Progenitor cell of endocrine pancreas (in vitro differentiated cells): Measurements from ENCODE around the gene BRF1. TPM values are rescaled to one million over a fixed set of nuclear protein-coding genes. Genes with fewer than 3 reads are reported as not detected.

Experiments used
- DNase-seq: peaks from one replicate; pipeline ENCODE4 v3.0.0; 2021; ENCODE audit warnings: low spot score; ENCODE audit not compliant: unreplicated experiment
- H3K27ac Mint-ChIP-seq: 2 replicates; pipeline ENCODE4 v1.8.0; 2021; ENCODE audit warnings: mild to moderate bottlenecking, moderate library complexity, mixed read lengths
- H3K27me3 Mint-ChIP-seq: 2 replicates; pipeline ENCODE4 v1.8.0; 2021; ENCODE audit warnings: mixed read lengths
- H3K36me3 Mint-ChIP-seq: 2 replicates; pipeline ENCODE4 v1.8.0; 2022; ENCODE audit warnings: mixed read lengths; ENCODE audit not compliant: insufficient read depth
- H3K4me1 Mint-ChIP-seq: 2 replicates; pipeline ENCODE4 v1.8.0; 2021; ENCODE audit warnings: low read depth, mixed read lengths
- H3K4me3 Mint-ChIP-seq: 2 replicates; pipeline ENCODE4 v1.8.0; 2021; ENCODE audit warnings: low read depth, mild to moderate bottlenecking, moderate library complexity, mixed read lengths
- H3K9me3 Mint-ChIP-seq: 2 replicates; pipeline ENCODE4 v1.8.0; 2021; ENCODE audit warnings: low read depth, mixed read lengths
- CTCF ChIP-seq: fragments of 200-600 bp; sonication (generic); IDR thresholded peaks from one replicate; pipeline ENCODE4 v1.5.0; 2021; ENCODE audit warnings: antibody characterized with exemption, mild to moderate bottlenecking; ENCODE audit not compliant: unreplicated experiment
- total RNA-seq: library from RNA; stranded (reverse); gene quantifications from 2 replicates; pipeline ENCODE4 v1.2.1, GENCODE V29; 2021

Gene BRF1
- total RNA-seq, 1 donor from 2014 or later, result 49.9 TPM

GRCh38 chr14:105287249-105288102 lies 13.3 kb downstream of the BRF1 start:
- no peak for DNase-seq
- Mint-ChIP-seq H3K4me3 (no peak overlapping the region), H3K36me3 (peaks cover 4% of the 10 kb centered on the region), H3K27ac (peak overlapping the region; percentile 52), H3K4me1 (peaks cover 2% of the 10 kb centered on the region), H3K9me3 (no peaks in the 10 kb centered on the region), H3K27me3 (no peaks in the 10 kb centered on the region)
- no peak for TF ChIP-seq CTCF

- H3K4me3 Mint-ChIP-seq, result no peak overlapping the region
These were observed 14.0 kb downstream of the BRF1 start for GRCh38 chr14:105286759-105287144.

GRCh38 chr14:105285174-105285573 lies 15.6 kb downstream of the BRF1 start:
- Mint-ChIP-seq H3K27me3 (no peaks in the 10 kb centered on the region), H3K4me1 (peaks cover 12% of the 10 kb centered on the region), H3K4me3 (no peak overlapping the region), H3K9me3 (no peaks in the 10 kb centered on the region), H3K27ac (no peak overlapping the region), H3K36me3 (peaks cover 4% of the 10 kb centered on the region)
- no peak for TF ChIP-seq CTCF
- no peak for DNase-seq

More at GRCh38 chr14:105286759-105287144, 14.0 kb downstream of the BRF1 start:
- peak overlapping the region; percentile 33 for H3K27ac Mint-ChIP-seq
- no peaks in the 10 kb centered on the region for H3K27me3 Mint-ChIP-seq
- peaks cover 4% of the 10 kb centered on the region for H3K36me3 Mint-ChIP-seq
- no peak for DNase-seq
- no peaks in the 10 kb centered on the region for H3K9me3 Mint-ChIP-seq
- H3K4me1 Mint-ChIP-seq, result peaks cover 9% of the 10 kb centered on the region
- TF ChIP-seq CTCF, result no peak

- Mint-ChIP-seq H3K4me1 (peaks cover 12% of the 10 kb centered on the region), H3K9me3 (no peaks in the 10 kb centered on the region), H3K27ac (no peak overlapping the region), H3K27me3 (no peaks in the 10 kb centered on the region), H3K36me3 (peaks cover 4% of the 10 kb centered on the region), H3K4me3 (no peak overlapping the region)
- no peak for DNase-seq
- TF ChIP-seq CTCF, result no peak
These were observed 16.9 kb downstream of the BRF1 start for GRCh38 chr14:105283899-105284298.

- DNase-seq, result no peak
- peaks cover 12% of the 10 kb centered on the region for H3K4me1 Mint-ChIP-seq
- H3K9me3 Mint-ChIP-seq, result no peaks in the 10 kb centered on the region
- no peak overlapping the region for H3K27ac Mint-ChIP-seq
- peaks cover 4% of the 10 kb centered on the region for H3K36me3 Mint-ChIP-seq
- no peak for TF ChIP-seq CTCF
- no peak overlapping the region for H3K4me3 Mint-ChIP-seq
- H3K27me3 Mint-ChIP-seq, result no peaks in the 10 kb centered on the region
These were observed 17.8 kb downstream of the BRF1 start for GRCh38 chr14:105283028-105283427.
